GM12865 (cell line): ENCODE data around the gene C1orf21.

Experiments
- DNase-seq: peaks from one replicate; pipeline ENCODE4 v3.0.0; 2010; ENCODE audit warnings: low read depth
- H3K4me3 ChIP-seq: 2 replicates; pipeline ENCODE4 v1.5.1; 2011; ENCODE audit warnings: mild to moderate bottlenecking, low read depth, low read length, control low read depth
- TF ChIP-seq, protein P1 (sequence below): IDR thresholded peaks from 2 replicates; pipeline ENCODE4 v1.5.1; 2011; ENCODE audit warnings: low read length, control low read depth, low read depth, inconsistent platforms; ENCODE audit not compliant: insufficient read depth; ENCODE audit errors: missing control alignments

C1orf21 gene

DNA sequence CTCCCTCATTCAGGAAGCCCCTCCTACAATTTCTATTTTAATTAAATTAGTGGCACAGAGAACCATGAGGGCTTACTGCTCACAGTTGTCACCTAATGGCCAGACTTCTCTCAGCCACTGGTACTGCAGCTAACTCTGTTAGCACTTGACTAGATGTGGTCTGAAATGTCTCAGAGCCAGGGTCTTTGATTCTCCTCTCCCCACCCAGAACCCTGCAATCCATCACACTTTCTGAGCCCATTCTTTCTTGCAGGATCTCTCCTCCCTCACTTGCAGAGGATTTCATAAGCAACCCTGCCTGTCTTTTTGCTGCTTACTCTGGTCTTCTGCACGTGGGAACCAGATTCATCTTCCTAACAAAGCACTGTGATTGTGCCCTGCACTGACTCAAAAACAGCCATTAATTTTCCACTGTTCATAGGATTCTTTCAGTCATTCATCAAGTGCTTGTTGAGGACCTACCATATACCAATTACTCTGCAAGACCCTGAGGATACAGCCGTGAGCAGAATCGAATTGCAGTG, 259.4 kb downstream of the C1orf21 start:
- TF ChIP-seq, protein P1, sequence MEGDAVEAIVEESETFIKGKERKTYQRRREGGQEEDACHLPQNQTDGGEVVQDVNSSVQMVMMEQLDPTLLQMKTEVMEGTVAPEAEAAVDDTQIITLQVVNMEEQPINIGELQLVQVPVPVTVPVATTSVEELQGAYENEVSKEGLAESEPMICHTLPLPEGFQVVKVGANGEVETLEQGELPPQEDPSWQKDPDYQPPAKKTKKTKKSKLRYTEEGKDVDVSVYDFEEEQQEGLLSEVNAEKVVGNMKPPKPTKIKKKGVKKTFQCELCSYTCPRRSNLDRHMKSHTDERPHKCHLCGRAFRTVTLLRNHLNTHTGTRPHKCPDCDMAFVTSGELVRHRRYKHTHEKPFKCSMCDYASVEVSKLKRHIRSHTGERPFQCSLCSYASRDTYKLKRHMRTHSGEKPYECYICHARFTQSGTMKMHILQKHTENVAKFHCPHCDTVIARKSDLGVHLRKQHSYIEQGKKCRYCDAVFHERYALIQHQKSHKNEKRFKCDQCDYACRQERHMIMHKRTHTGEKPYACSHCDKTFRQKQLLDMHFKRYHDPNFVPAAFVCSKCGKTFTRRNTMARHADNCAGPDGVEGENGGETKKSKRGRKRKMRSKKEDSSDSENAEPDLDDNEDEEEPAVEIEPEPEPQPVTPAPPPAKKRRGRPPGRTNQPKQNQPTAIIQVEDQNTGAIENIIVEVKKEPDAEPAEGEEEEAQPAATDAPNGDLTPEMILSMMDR = no peak
- H3K4me3 ChIP-seq = no peak overlapping the region
- no peak for DNase-seq

DNA sequence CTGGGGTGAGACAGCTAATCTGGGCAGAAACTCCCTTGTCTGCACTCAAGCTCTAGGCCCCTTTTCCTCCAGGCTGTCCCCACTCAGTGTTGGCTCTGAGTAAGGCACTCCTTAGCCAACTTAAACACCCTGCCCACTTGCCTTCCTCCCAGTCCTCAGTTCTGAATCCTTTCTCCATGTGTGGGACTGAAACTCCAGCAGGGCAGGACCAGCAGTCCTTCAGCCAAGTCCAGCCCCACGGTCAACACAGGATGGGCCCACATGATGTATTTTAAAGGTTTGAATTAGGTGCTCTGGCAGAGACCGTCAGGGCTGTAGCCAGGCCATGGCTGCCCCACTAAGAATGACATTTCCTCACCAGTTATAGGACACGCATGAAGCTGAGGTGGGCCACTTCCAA, 260.0 kb downstream of the C1orf21 start:
- H3K4me3 ChIP-seq = no peak overlapping the region
- TF ChIP-seq, protein P1 = no peak
- no peak for DNase-seq

DNA sequence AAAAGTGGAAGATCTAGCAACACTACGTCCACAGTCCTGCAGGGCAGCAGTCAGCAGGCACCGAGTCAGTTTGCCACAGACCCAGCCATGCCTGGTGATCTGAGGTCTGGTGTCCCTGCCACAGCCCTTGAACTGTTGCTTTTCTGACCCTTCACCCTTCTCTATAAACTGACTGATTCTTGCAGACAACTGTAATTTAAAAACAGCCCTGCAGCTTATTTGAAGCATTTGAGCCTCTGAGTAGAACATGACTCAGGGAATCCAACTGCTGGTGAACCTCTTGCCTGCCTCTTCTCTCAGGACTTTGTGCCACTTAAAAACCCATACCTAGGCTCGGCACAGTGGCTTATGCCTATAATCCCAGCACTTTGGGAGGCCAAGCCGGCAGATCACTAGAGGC, 260.6 kb downstream of the C1orf21 start:
- DNase-seq = no peak
- H3K4me3 ChIP-seq = no peak overlapping the region
- TF ChIP-seq, protein P1 = no peak

DNA sequence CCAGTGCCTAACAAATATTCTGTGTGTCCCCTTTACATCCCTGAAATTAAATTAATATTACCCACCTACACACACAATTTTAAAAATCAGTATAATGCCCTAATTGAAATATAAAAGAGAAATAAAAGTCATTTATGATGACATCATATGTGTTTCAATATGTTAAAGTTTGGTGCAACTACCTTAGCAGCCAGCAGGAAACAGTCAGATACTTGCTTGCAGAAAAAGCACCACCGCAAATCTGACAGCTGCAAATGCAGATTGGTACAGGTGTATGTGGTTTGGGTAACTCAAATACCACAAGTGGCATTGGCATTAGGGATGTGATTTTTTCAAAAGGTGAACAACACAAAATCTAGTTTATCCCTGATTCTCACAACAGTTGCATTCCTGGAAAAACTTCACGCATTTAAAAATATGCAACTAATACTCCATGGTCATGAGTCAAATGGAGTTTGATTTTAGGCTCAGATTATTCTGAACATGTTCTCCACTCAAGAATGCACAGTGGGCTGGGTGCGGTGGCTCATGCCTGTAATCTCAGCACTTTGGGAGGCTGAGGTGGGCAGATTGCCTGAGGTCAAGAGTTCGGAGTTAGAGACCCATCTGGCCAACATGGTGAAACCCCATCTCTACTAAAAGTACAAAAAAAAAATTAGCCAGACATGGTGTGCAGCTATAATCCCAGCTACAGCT, 261.5 kb downstream of the C1orf21 start:
- DNase-seq = peak; percentile 55
- TF ChIP-seq, protein P1 = no peak
- no peak overlapping the region for H3K4me3 ChIP-seq

DNA sequence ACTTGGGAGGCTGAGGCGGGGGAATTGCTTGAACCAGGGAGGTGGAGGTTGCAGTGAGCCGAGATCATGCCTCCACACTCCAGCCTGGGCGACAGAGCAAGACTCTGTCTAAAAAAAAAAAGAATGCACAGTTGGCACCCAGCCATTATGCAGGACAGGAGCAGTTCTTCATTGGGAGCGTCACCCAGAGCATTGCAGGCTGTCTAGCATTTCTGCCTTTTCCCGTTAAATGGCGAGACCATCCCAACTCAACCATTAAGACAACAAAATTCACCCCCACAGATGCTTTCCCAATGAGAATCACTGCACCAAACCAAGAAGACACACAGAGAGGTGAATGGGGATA, 262.0 kb downstream of the C1orf21 start:
- DNase-seq = no peak
- peak overlapping the region; percentile 21; the same call in 1 of the 2 replicates for H3K4me3 ChIP-seq
- TF ChIP-seq, protein P1 = no peak

DNA sequence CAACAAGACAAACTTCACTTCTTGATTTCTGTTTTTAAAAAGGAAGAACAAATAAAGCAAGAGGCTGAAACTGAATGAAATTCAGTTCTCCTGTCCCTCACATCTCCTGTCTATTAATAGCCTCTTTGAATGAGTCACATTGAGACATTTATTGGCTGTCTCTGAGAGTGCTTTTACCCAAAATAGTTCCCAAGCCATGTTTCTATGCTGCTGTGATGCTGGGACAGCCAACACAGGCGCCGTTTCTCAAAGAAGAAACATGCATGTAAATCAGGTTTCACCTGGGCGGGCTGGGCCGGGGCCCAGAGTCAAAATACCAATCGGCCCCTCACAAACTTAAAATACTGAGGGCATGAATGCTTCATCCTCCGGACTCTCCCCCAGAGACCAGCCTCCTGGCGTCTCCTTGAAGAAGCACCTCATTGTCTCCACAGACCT, 262.6 kb downstream of the C1orf21 start:
- peak overlapping the region; percentile 21; the same call in 1 of the 2 replicates for H3K4me3 ChIP-seq
- DNase-seq = peak; percentile 89
- TF ChIP-seq, protein P1 = no peak
